AG04450 (cell line): Measurements from ENCODE around the gene HOXA11. TPM values are rescaled to one million over a fixed set of nuclear protein-coding genes. Genes with fewer than 3 reads are reported as not detected.

Experiments
- CTCF ChIA-PET: fragments of 300-600, 350-600 bp; formaldehyde crosslinking; extraction: SDS; loops from one replicate; lab custom pipeline; 2022; ENCODE audit warnings: antibody characterized with exemption, inconsistent platforms; lab: Charles Lee
- POLR2A ChIA-PET: fragments of 350-600 bp; formaldehyde crosslinking; extraction: SDS; loops from one replicate; lab custom pipeline; 2021; ENCODE audit warnings: antibody characterized with exemption, inconsistent platforms; lab: Yijun Ruan, JAX
- DNase-seq: peaks from one replicate; pipeline ENCODE4 v3.0.0-alpha.2; 2011; ENCODE audit warnings: low read depth, low spot score
- H3K27ac ChIP-seq: one replicate; pipeline ENCODE4 v1.5.1; 2012; ENCODE audit warnings: low read depth, low read length, control low read depth
- H3K27me3 ChIP-seq: one replicate; pipeline ENCODE4 v1.6.0; 2012; ENCODE audit warnings: low read length; ENCODE audit not compliant: control insufficient read depth, insufficient read depth
- H3K4me3 ChIP-seq: 2 replicates; pipeline ENCODE4 v1.5.1; 2011; ENCODE audit warnings: mild to moderate bottlenecking, low read depth, low read length, control low read depth
- H3K9me3 ChIP-seq: 2 replicates; pipeline ENCODE4 v1.5.1; 2012; ENCODE audit warnings: low read length; ENCODE audit not compliant: control insufficient read depth, insufficient read depth
- polyA plus RNA-seq: library from polyadenylated mRNA; depleted of rRNA; stranded (reverse); fragments of >200 nt; gene quantifications from 2 replicates; pipeline ENCODE4 v1.2.3, GENCODE V29; 2011
- TF ChIP-seq, protein P1 (sequence below): IDR thresholded peaks from 2 replicates; pipeline ENCODE4 v1.5.1; 2011; ENCODE audit warnings: low read depth, low read length, control low read depth, inconsistent platforms

The HOXA11 gene
- polyA plus RNA-seq, 1 experiment, result 0.04 TPM

DNA sequence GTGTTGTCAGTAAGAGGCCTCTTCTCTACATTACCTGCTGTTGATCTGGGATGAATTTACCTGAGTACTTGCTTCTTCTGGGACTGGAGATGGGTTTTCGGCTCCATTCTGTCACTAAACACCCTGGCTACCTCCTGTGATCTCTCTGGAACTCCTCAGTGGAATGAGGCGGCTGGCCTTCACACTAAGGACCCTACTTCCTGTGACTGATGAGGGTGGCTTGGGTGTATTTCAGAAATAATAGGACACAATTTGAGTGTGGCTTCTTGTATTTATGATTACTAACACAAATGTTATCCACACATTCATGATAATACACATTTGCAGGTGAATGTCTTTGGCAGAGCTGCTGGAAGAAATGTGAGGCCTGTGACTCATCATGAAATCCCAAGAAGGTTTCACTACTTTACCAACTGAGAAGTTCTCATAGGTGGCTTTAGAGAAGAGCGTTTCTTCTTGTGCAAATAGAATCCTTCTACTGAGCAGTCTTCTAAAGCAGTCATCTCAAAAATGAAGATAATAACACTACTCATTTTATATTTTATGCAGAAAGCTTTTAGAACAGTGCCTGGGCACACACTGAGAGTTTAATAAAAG lies 36.3 kb upstream of the HOXA11 start:
- DNase-seq, result no peak
- Histone ChIP-seq H3K27me3 (peaks cover 84% of the 10 kb centered on the region), H3K27ac (no peak overlapping the region), H3K4me3 (no peak overlapping the region), H3K9me3 (no peaks in the 10 kb centered on the region; the same call in 1 of the 2 replicates)
- POLR2A ChIA-PET, result no interaction called here
- CTCF ChIA-PET, result interaction anchor here (2.0 kb wide), 1 partner anchor 11 kb away, joined by 7 read pairs; no protein-coding TSS in a partner anchor
- TF ChIP-seq, protein P1, sequence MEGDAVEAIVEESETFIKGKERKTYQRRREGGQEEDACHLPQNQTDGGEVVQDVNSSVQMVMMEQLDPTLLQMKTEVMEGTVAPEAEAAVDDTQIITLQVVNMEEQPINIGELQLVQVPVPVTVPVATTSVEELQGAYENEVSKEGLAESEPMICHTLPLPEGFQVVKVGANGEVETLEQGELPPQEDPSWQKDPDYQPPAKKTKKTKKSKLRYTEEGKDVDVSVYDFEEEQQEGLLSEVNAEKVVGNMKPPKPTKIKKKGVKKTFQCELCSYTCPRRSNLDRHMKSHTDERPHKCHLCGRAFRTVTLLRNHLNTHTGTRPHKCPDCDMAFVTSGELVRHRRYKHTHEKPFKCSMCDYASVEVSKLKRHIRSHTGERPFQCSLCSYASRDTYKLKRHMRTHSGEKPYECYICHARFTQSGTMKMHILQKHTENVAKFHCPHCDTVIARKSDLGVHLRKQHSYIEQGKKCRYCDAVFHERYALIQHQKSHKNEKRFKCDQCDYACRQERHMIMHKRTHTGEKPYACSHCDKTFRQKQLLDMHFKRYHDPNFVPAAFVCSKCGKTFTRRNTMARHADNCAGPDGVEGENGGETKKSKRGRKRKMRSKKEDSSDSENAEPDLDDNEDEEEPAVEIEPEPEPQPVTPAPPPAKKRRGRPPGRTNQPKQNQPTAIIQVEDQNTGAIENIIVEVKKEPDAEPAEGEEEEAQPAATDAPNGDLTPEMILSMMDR, result no peak

DNA sequence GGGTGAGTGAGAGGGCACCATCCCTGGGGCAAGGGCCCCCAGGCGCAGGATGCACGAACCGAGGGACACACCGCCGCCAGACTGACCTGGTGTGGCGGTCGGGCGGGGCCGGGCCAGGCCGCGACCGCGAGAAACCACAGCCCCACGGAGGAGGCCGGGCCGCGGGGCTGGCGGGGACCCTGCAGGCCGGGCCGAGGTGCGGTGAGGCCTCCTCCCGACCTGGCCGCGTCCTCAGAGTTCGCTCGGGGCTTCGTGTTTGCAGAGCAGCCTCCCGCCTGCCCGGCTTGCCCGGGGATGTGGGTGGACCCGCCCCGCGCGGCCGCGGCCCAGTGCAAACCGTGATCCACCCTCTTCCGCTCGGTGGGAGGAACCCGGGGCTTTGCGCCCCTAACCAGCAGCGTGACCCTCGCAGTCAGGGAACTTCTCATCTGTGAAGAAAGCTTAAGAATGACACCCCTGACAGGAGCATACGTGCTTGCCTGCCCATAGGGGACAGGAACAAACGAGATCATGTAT lies 35.5 kb upstream of the HOXA11 start:
- no peaks in the 10 kb centered on the region; the same call in 1 of the 2 replicates for H3K9me3 ChIP-seq
- ChIA-PET CTCF (interaction anchor here (2.0 kb wide), 1 partner anchor 10 kb away, joined by 7 read pairs; no protein-coding TSS in a partner anchor), POLR2A (no interaction called here)
- no peak for DNase-seq
- TF ChIP-seq, protein P1, result no peak
- peaks cover 82% of the 10 kb centered on the region for H3K27me3 ChIP-seq
- no peak overlapping the region for H3K27ac ChIP-seq
- H3K4me3 ChIP-seq, result no peak overlapping the region

DNA sequence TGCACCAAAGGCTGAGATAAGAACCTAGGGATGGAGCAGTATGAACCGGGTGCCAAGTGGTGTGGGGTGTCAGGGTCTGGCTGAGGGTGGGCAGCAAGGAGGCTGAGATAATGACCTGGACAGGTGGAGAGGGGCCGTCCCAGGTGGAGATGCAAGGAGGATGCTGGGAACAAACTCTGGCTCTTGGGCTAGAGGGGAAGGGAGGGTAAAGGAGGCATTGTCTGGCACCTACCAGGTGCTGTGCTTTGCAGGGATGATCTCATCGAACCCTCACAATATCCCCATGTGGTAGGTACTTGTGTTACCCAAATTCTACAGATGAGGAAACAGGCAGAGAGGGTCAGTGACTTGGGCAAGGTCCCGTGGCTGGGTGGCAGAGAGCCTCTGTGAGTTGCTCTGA lies 34.8 kb upstream of the HOXA11 start:
- ChIA-PET POLR2A (no interaction called here), CTCF (interaction anchor here (2.0 kb wide), 1 partner anchor 10 kb away, joined by 7 read pairs; no protein-coding TSS in a partner anchor)
- Histone ChIP-seq H3K4me3 (no peak overlapping the region), H3K9me3 (no peaks in the 10 kb centered on the region), H3K27ac (no peak overlapping the region), H3K27me3 (peaks cover 81% of the 10 kb centered on the region)
- DNase-seq, result no peak
- TF ChIP-seq, protein P1, result no peak

DNA sequence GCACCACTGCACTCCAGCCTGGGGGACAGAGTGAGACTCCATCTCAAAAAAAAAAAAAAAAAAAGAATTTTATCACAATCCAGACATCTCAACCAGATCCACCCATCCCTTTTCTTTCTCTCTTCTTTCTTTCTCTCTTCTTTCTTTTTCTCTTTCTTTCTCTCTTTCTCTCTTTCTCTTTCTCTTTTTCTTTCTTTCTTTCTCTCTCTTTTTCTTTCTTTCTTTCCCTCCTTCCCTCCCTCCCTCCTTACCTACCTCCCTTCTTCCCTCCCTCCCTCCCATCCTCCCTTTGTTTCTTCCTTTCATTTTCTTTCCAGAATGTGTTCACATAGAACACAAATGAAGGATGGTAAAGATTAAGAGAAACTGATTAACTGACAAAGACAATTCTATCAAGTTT lies 32.9 kb upstream of the HOXA11 start:
- no peak for DNase-seq
- ChIA-PET CTCF (interaction anchor here (0.7 kb wide), 1 partner anchor 169 kb away, joined by 4 read pairs; no protein-coding TSS in a partner anchor), POLR2A (no interaction called here)
- Histone ChIP-seq H3K27me3 (peaks cover 84% of the 10 kb centered on the region), H3K4me3 (no peak overlapping the region), H3K9me3 (peaks cover 9% of the 10 kb centered on the region; the same call in 1 of the 2 replicates), H3K27ac (no peak overlapping the region)
- TF ChIP-seq, protein P1, result no peak

DNA sequence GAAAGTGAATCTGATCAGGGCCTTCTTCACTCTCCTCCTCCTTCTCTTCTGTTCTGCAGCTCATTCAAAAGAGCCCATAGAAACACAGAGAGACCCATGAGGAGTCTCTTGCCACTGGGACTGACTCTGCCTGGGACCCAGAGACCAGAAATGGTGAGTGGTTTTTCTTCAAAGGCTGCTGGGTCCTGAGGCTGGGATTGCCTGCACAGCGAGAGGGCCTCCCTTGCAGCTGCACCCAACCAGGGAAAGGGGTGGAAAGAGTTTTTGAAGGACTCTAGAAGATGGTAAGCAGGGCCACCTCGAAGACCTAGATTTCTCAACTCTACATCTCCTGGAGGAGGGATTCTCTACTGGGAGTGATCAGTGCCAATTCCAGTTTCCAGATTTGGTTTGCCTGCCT lies 30.3 kb upstream of the HOXA11 start:
- ChIA-PET CTCF (interaction anchor here (1.7 kb wide), 1 partner anchor 19 kb away, joined by 3 read pairs; no protein-coding TSS in a partner anchor), POLR2A (no interaction called here)
- Histone ChIP-seq H3K4me3 (no peak overlapping the region), H3K27ac (no peak overlapping the region), H3K27me3 (peaks cover 86% of the 10 kb centered on the region), H3K9me3 (peaks cover 9% of the 10 kb centered on the region; the same call in 1 of the 2 replicates)
- DNase-seq, result no peak
- TF ChIP-seq, protein P1, result no peak
